Lung (tissue), 12 donors: ENCODE data around the gene CCL22. TPM values are rescaled to one million over a fixed set of nuclear protein-coding genes. Genes with fewer than 3 reads are reported as not detected.

Experiments
- ATAC-seq: fragments of 200-7000 bp; cut with Tn5 transposase; one replicate; pipeline ENCODE4 v1.9.1; 2020; ENCODE audit warnings: moderate number of reproducible peaks; ENCODE audit not compliant: insufficient read depth, low FRiP score
- DNase-seq, 3 donors: peaks; one replicate each; pipeline ENCODE4 v3.0.0-alpha.2; 2013 to 2017
- H3K27ac ChIP-seq, 2 donors: one replicate each; pipeline ENCODE4 v1.5.1; 2013; ENCODE audit warnings: mild to moderate bottlenecking in 2 of 2, moderate library complexity in 2 of 2, control low read depth in 1 of 2, inconsistent platforms in 1 of 2, low read depth in 1 of 2, low read length in 1 of 2
- H3K27me3 ChIP-seq, 3 donors: one replicate each; pipeline ENCODE4 v1.5.1; 2013; ENCODE audit warnings: low read length in 2 of 3; ENCODE audit not compliant: control insufficient read depth in 3 of 3, insufficient read depth in 3 of 3
- H3K36me3 ChIP-seq, 4 donors: one replicate each; pipeline ENCODE4 v1.5.1; 2013; ENCODE audit warnings: low read length in 4 of 4, mild to moderate bottlenecking in 1 of 4, moderate library complexity in 1 of 4; ENCODE audit not compliant: control insufficient read depth in 4 of 4, insufficient read depth in 4 of 4
- H3K4me1 ChIP-seq, 5 donors: one replicate each; pipeline ENCODE4 v1.5.1; 2013; ENCODE audit warnings: low read length in 5 of 5, mild to moderate bottlenecking in 2 of 5, moderate library complexity in 1 of 5; ENCODE audit not compliant: control insufficient read depth in 5 of 5, insufficient read depth in 5 of 5
- H3K4me3 ChIP-seq: one replicate; pipeline ENCODE4 v1.5.1; 2013; ENCODE audit warnings: mild to moderate bottlenecking, control low read depth, moderate library complexity
- H3K9ac ChIP-seq, 2 donors: one replicate each; pipeline ENCODE4 v1.5.1; 2013; ENCODE audit warnings: low read length in 2 of 2, control low read depth in 1 of 2; ENCODE audit not compliant: insufficient read depth in 1 of 2
- H3K9me3 ChIP-seq, 4 donors: one replicate each; pipeline ENCODE4 v1.5.1; 2013; ENCODE audit warnings: low read length in 3 of 4, mild to moderate bottlenecking in 1 of 4, moderate library complexity in 1 of 4; ENCODE audit not compliant: control insufficient read depth in 4 of 4, insufficient read depth in 3 of 4
- CTCF ChIP-seq: IDR thresholded peaks from 2 replicates; pipeline ENCODE4 v1.5.1; 2012; ENCODE audit warnings: mild to moderate bottlenecking; ENCODE audit errors: control extremely low read depth, extremely low read depth
- WGBS, 2 donors: extraction: QIAGEN DNeasy Blood & Tissue Kit; methylation state at CpG; one replicate each; pipeline ENCODE4 v1.1.7; 2013; 5-methylcytosine and 5-hydroxymethylcytosine counted together
- polyA plus RNA-seq, 2 donors: library from polyadenylated mRNA; stranded (reverse); fragments of 200-250 nt; gene quantifications; one replicate each; pipeline ENCODE4 v1.2.1, GENCODE V29; 2013
- total RNA-seq, 2 donors: library from RNA; depleted of rRNA in 1 of 2; stranded (reverse); fragments of >200 nt in 1 of 2; gene quantifications; one replicate each; pipeline ENCODE4 v1.2.1, GENCODE V29; 2014 to 2021
- donor health status: control.
- donor health status: control.
- donor health status: Bipolar disorder and iron deficiency.
- donor health status: healthy.
- donor health status: DM: yes; HTN: yes; CAD: no.

CCL22 gene
- total and polyA plus RNA-seq, 4 donors, result 0.43 to 3.1 (median 1.2) TPM

- WGBS, 2 donors, result 63 to 76% methylated on average over 9 of the region's 9 CpGs
- Histone ChIP-seq H3K9ac (no peak overlapping the region), H3K4me1 (no peaks in the 10 kb centered on the region), H3K27me3 (no peaks in the 10 kb centered on the region), H3K9me3 (no peaks in the 10 kb centered on the region), H3K4me3 (no peak overlapping the region), H3K27ac (no peak overlapping the region), H3K36me3 (no peaks in the 10 kb centered on the region)
- DNase-seq (no peak), ATAC-seq (no peak)
- no peak for TF ChIP-seq CTCF
Measured at GRCh38 chr16:57357330-57358085, 1.1 kb upstream of the CCL22 start.

- Histone ChIP-seq H3K27me3 (no peaks in the 10 kb centered on the region), H3K4me3 (no peak overlapping the region), H3K27ac (no peak overlapping the region), H3K36me3 (no peaks in the 10 kb centered on the region), H3K9me3 (no peaks in the 10 kb centered on the region), H3K4me1 (no peaks in the 10 kb centered on the region), H3K9ac (no peak overlapping the region)
- no peak for ATAC-seq
- TF ChIP-seq CTCF, result no peak
- 79 to 83% methylated on average over 7 of the region's 7 CpGs for WGBS, 2 donors
- DNase-seq, result no peak
Measured at GRCh38 chr16:57358086-57358420, 530 bp upstream of the CCL22 start.

- no peak for TF ChIP-seq CTCF
Measured at GRCh38 chr16:57360321-57360935, 1.8 kb downstream of the CCL22 start.

More at GRCh38 chr16:57360321-57360935, 1.8 kb downstream of the CCL22 start:
- DNase-seq, result no peak
- Histone ChIP-seq H3K4me1 (no peaks in the 10 kb centered on the region), H3K36me3 (no peaks in the 10 kb centered on the region), H3K4me3 (no peak overlapping the region), H3K9ac (no peak overlapping the region), H3K27ac (no peak overlapping the region), H3K27me3 (no peaks in the 10 kb centered on the region), H3K9me3 (no peaks in the 10 kb centered on the region)
- 96% methylated on average over 16 of the region's 16 CpGs for WGBS, 2 donors
- no peak for ATAC-seq
